T-helper 2 cell treated with Interferon-gamma antibody and Interleukin-4, amounts not matched to agents 5 μg/mL and 100 μg/mL, for 36 hours (primary cell): ENCODE results near the gene MAPKAPK3.

Source experiments
- DNase-seq: peaks from one replicate; pipeline ENCODE4 v3.0.0; 2021; ENCODE audit warnings: low spot score
- H3K27ac Mint-ChIP-seq: one replicate; pipeline ENCODE4 v1.8.0; 2021; ENCODE audit warnings: mild to moderate bottlenecking, mixed read lengths
- H3K27me3 Mint-ChIP-seq: one replicate; pipeline ENCODE4 v1.8.0; 2021; ENCODE audit warnings: low read depth, mixed read lengths
- H3K36me3 Mint-ChIP-seq: one replicate; pipeline ENCODE4 v1.8.0; 2021; ENCODE audit warnings: low read depth, mixed read lengths
- H3K4me1 Mint-ChIP-seq: one replicate; pipeline ENCODE4 v1.8.0; 2021; ENCODE audit warnings: low read depth, mixed read lengths
- H3K4me3 Mint-ChIP-seq: one replicate; pipeline ENCODE4 v1.8.0; 2022; ENCODE audit warnings: mild to moderate bottlenecking, moderate library complexity, mixed read lengths
- H3K9me3 Mint-ChIP-seq: one replicate; pipeline ENCODE4 v1.8.0; 2021; ENCODE audit warnings: mixed read lengths

Gene MAPKAPK3

DNA sequence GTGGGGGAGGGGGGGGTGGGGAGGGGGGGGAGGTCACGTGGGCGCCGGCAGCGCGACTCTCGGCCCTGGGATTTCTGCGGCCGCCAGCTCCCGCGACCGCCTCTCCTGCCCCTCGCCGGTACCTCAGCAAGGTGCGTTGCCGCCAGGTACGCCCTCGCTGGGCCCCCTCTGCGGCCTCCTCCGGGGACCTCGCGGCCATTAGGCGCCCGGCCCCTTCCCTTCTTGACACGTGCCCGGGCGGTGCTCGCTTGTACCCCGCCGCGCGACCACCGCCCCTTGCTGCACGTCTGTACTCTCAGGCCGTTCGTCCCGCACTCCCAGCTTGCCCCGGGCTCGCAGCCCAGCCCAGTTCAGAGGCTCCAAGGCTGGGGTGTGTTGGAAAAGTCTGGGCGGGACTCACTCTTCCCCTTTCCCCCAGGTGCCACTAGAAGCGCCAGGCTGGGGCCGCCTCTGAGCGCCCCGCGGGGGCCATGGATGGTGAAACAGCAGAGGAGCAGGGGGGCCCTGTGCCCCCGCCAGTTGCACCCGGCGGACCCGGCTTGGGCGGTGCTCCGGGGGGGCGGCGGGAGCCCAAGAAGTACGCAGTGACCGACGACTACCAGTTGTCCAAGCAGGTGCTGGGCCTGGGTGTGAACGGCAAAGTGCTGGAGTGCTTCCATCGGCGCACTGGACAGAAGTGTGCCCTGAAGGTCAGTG is at the start of gene MAPKAPK3:
Gene MAPKAPK3, plus strand, starts transcription at position 56 of the 696 bp plus-strand sequence. Its CDS starts 415 bp downstream, at position 471.
- H3K4me3 Mint-ChIP-seq = peak within 1 kb of the TSS; percentile 93
- no peaks in the 10 kb centered on the region for H3K27me3 Mint-ChIP-seq
- H3K9me3 Mint-ChIP-seq = no peaks in the 10 kb centered on the region
- DNase-seq = no peak
- H3K36me3 Mint-ChIP-seq = peaks cover 49% of the 10 kb centered on the region
- peaks cover 60% of the 10 kb centered on the region for H3K4me1 Mint-ChIP-seq
- peak within 1 kb of the TSS; percentile 88 for H3K27ac Mint-ChIP-seq

- peaks cover 53% of the 10 kb centered on the region for H3K4me1 Mint-ChIP-seq
- peak within 1 kb of the TSS; percentile 98 for H3K4me3 Mint-ChIP-seq
- H3K27ac Mint-ChIP-seq = peak within 1 kb of the TSS; percentile 96
- peaks cover 32% of the 10 kb centered on the region for H3K36me3 Mint-ChIP-seq
- H3K9me3 Mint-ChIP-seq = no peaks in the 10 kb centered on the region
- DNase-seq = peak; percentile 96
- H3K27me3 Mint-ChIP-seq = no peaks in the 10 kb centered on the region
Measured at GRCh38 chr3:50567386-50568167, 49.4 kb upstream of the MAPKAPK3 start, which contains the start of gene C3orf18. Gene C3orf18 (minus strand): TSS chr3:50567747. CDS start chr3:50565699, 2,048 bp downstream.

DNA sequence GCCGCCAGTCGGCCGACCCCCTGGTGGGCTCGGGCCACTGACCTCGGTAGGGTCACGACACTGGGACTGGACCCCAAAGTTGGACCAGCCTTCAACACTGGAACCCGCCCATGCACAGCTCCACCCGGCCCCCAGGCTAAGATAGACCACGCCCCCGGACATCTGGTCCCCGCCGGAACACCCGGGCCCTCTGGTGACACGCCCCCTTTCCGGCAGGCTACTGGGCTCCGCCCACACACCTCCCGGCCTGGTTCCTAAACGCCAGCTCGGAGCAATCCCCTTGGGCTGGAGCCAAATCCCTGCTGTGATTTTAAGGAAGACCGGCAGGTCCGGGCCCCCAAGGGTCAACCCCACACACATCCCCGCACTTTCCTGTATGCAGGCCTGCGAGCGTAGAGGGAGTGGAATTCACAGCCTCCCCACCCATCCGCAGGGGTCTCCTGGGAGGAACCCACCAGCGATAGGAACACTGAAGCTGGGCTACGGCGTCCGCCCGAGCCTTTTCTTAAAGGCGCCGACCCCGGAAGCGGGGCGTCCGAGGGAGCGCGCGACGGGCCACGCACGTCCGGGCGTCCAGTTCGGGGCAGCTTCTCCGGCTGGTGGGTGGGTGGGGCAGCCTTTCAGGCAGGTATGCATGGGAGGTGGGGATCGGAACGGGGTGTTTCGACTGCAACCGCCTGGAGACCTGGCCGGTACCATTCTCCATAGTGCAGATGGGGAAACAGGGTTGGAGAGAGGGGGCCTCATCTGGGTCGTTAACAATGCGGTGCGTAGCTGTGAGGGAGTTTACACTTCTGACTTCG is 47.8 kb upstream of the MAPKAPK3 start, which contains the start of gene HEMK1:
Gene HEMK1, plus strand, starts transcription at position 576 of the 803 bp plus-strand sequence. CDS start 1,583 bp downstream, outside the sequence.
- H3K4me3 Mint-ChIP-seq = peak within 1 kb of the TSS; percentile 98

GRCh38 chr3:50570508-50571279 is 46.3 kb upstream of the MAPKAPK3 start:
- H3K9me3 Mint-ChIP-seq = no peaks in the 10 kb centered on the region
- H3K27me3 Mint-ChIP-seq = no peaks in the 10 kb centered on the region
- peak overlapping the region; percentile 98 for H3K4me3 Mint-ChIP-seq
- H3K27ac Mint-ChIP-seq = peak overlapping the region; percentile 95
- peaks cover 67% of the 10 kb centered on the region for H3K4me1 Mint-ChIP-seq
- no peak for DNase-seq
- H3K36me3 Mint-ChIP-seq = peaks cover 35% of the 10 kb centered on the region

More for the DNA sequence above, 47.8 kb upstream of the MAPKAPK3 start, which contains the start of gene HEMK1:
- peak; percentile 95 for DNase-seq
- peaks cover 60% of the 10 kb centered on the region for H3K4me1 Mint-ChIP-seq
- H3K36me3 Mint-ChIP-seq = peaks cover 38% of the 10 kb centered on the region
- no peaks in the 10 kb centered on the region for H3K9me3 Mint-ChIP-seq
- H3K27ac Mint-ChIP-seq = peak within 1 kb of the TSS; percentile 95
- no peaks in the 10 kb centered on the region for H3K27me3 Mint-ChIP-seq

DNA sequence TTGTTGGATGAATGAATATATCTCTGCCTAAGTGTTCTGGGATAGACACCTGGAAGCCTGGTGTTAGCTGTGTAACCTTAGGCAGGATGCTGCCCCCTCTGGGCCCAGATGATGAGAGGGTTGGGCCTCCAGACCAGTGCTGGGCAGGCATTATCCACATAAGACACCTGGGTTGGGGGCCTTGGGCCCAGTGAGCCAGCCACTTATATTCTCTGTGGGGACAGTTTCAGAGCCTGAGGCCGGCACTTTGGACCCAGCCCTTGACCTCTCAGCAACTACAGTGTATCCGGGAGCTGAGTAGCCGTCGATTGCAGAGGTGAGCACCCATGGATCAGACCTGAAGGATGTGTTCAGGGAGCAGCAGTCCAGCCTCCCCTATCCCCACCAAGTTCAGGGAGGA is 45.5 kb upstream of the MAPKAPK3 start:
- H3K27me3 Mint-ChIP-seq = no peaks in the 10 kb centered on the region
- H3K4me3 Mint-ChIP-seq = peak overlapping the region; percentile 98
- peaks cover 41% of the 10 kb centered on the region for H3K36me3 Mint-ChIP-seq
- DNase-seq = no peak
- peaks cover 69% of the 10 kb centered on the region for H3K4me1 Mint-ChIP-seq
- no peaks in the 10 kb centered on the region for H3K9me3 Mint-ChIP-seq
- H3K27ac Mint-ChIP-seq = peak overlapping the region; percentile 95

DNA sequence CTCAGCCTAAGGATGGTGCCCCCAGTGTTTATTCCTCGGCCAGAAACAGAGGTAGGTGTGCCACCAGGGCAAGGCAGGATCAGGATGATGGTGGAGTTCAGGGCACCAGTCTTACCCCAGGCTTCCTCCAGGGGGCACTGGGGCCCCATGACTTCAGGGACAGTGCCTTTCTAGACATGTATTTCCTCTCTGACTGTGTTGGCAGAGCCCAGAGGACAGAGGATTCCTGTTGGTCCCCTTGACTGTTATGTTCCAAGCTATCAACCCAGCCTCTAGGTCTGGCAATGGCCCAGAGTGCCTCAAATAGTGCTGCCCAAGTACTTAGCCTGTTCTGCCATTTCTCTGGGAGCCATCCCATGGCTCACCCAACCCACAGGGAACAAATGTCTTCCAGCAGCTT is 44.8 kb upstream of the MAPKAPK3 start:
- Mint-ChIP-seq H3K4me3 (peak overlapping the region; percentile 98), H3K36me3 (peaks cover 46% of the 10 kb centered on the region), H3K9me3 (no peaks in the 10 kb centered on the region)

GRCh38 chr3:50572801-50573371 is 44.1 kb upstream of the MAPKAPK3 start:
- H3K9me3 Mint-ChIP-seq = no peaks in the 10 kb centered on the region
- H3K27me3 Mint-ChIP-seq = no peaks in the 10 kb centered on the region
- DNase-seq = peak; percentile 65
- H3K27ac Mint-ChIP-seq = peak overlapping the region; percentile 94
- peaks cover 70% of the 10 kb centered on the region for H3K4me1 Mint-ChIP-seq
- H3K4me3 Mint-ChIP-seq = peak overlapping the region; percentile 98
- H3K36me3 Mint-ChIP-seq = peaks cover 52% of the 10 kb centered on the region

More for the DNA sequence above, 44.8 kb upstream of the MAPKAPK3 start:
- no peaks in the 10 kb centered on the region for H3K27me3 Mint-ChIP-seq
- H3K27ac Mint-ChIP-seq = peak overlapping the region; percentile 94
- DNase-seq = peak; percentile 80
- H3K4me1 Mint-ChIP-seq = peaks cover 69% of the 10 kb centered on the region

GRCh38 chr3:50573566-50574443 is 43.1 kb upstream of the MAPKAPK3 start:
- Mint-ChIP-seq H3K4me3 (peak overlapping the region; percentile 98), H3K4me1 (peaks cover 68% of the 10 kb centered on the region)

DNA sequence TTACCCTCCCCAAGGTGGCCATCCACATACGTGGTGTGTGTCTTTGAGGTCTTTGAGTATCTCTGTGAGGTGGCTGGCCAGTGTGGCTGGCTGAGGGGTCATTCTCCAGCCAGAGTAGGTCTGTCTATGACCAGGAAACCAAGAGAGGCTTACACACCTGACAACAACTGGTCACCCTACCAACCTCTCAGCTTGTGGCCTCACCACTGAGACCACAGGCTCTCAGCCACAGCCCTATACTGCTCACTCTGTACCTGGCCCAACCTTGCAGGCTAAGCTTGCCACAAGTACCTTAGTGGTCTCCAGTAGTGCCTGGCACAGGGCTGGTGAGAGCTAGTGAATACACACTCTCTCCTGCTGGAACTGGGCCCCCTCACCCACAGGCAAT is 42.5 kb upstream of the MAPKAPK3 start:
- no peak for DNase-seq
- H3K4me3 Mint-ChIP-seq = peak overlapping the region; percentile 98
- no peaks in the 10 kb centered on the region for H3K27me3 Mint-ChIP-seq
- H3K9me3 Mint-ChIP-seq = no peaks in the 10 kb centered on the region
- peak overlapping the region; percentile 94 for H3K27ac Mint-ChIP-seq
- peaks cover 64% of the 10 kb centered on the region for H3K36me3 Mint-ChIP-seq
- H3K4me1 Mint-ChIP-seq = peaks cover 74% of the 10 kb centered on the region

More at GRCh38 chr3:50573566-50574443, 43.1 kb upstream of the MAPKAPK3 start:
- Mint-ChIP-seq H3K36me3 (peaks cover 58% of the 10 kb centered on the region), H3K27ac (peak overlapping the region; percentile 94), H3K9me3 (no peaks in the 10 kb centered on the region), H3K27me3 (no peaks in the 10 kb centered on the region)
- DNase-seq = peak; percentile 87

DNA sequence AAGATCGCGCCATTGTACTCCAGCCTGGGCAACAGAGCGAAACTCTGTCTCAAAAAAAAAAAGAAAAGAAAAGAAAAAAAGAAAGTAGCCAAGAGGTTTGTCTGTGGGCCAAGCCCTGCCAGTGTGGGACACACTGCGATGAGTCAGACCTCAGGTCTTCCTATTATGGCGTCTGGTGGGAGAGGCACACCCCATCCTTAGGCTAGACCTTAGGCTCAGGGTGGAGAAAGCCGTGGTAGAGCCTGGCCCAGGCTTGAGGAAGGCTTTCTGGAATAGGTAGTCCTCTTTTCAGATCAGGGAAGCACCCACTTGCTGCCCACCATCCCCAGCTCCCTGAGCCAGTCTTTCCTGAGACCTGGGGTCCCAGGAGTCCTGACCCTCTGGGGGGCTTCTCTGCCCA is 41.6 kb upstream of the MAPKAPK3 start:
- DNase-seq = no peak
- Mint-ChIP-seq H3K4me3 (peak overlapping the region; percentile 98), H3K4me1 (peaks cover 72% of the 10 kb centered on the region), H3K27ac (peak overlapping the region; percentile 94), H3K9me3 (no peaks in the 10 kb centered on the region), H3K27me3 (no peaks in the 10 kb centered on the region), H3K36me3 (peaks cover 63% of the 10 kb centered on the region)

GRCh38 chr3:50577348-50577747 is 39.6 kb upstream of the MAPKAPK3 start:
- peaks cover 59% of the 10 kb centered on the region for H3K36me3 Mint-ChIP-seq
- H3K4me1 Mint-ChIP-seq = peaks cover 68% of the 10 kb centered on the region
- no peaks in the 10 kb centered on the region for H3K9me3 Mint-ChIP-seq
- no peak for DNase-seq
- H3K27ac Mint-ChIP-seq = peak overlapping the region; percentile 65
- H3K4me3 Mint-ChIP-seq = no peak overlapping the region
- H3K27me3 Mint-ChIP-seq = no peaks in the 10 kb centered on the region
